Measurements from ENCODE around the gene SMAD4.

The SMAD4 gene

DNA sequence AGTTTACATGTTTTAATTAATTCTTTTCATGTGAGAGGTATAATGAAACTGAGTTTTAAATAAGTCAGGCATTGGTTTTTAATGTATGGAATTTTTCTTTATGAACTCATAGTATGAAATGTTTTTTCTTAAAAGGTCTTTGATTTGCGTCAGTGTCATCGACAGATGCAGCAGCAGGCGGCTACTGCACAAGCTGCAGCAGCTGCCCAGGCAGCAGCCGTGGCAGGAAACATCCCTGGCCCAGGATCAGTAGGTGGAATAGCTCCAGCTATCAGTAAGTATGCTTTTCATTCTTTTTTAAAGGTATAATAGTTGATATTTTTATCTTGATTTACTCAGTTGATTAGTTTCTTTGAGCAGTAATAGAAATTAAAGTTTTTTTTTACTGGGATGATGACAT is 46.5 kb downstream of the SMAD4 start:
- Histone ChIP-seq H4K5ac (ENCODE audit: low read length) (no peak overlapping the region), H3K18ac (ENCODE audit: low read length) (no peak overlapping the region), H3K36me3 (ENCODE audit: control insufficient read depth, insufficient read depth, low read length) (no peaks in the 10 kb centered on the region), H2BK5ac (ENCODE audit: low read length) (no peak overlapping the region), H3K79me2 (ENCODE audit: control insufficient read depth, insufficient read depth, low read length) (no peaks in the 10 kb centered on the region), H2AK5ac (ENCODE audit: low read length) (no peak overlapping the region), H3K4me3 (ENCODE audit: low read length) (no peak overlapping the region), H3K27me3 (ENCODE audit: insufficient read depth, low read length, poor library complexity) (no peaks in the 10 kb centered on the region), H3K27ac (ENCODE audit: low read depth, low read length) (no peak overlapping the region), H2BK15ac (replicated peaks; ENCODE audit: low read depth) (no peak overlapping the region), H3K79me1 (ENCODE audit: low read length) (no peaks in the 10 kb centered on the region), H3K4me1 (ENCODE audit: control insufficient read depth, low read depth, low read length) (no peaks in the 10 kb centered on the region), H3K4me2 (ENCODE audit: low read length) (no peak overlapping the region), H2BK120ac (ENCODE audit: low read depth, low read length) (no peak overlapping the region), H3K9ac (ENCODE audit: low read length) (no peak overlapping the region), H3K4ac (ENCODE audit: low read depth, low read length) (no peak overlapping the region), H4K8ac (ENCODE audit: low read depth, low read length) (no peak overlapping the region), H3K56ac (ENCODE audit: low read length) (no peak overlapping the region), H3K23ac (ENCODE audit: low read length) (no peak overlapping the region)
- WGBS (ENCODE audit: extremely low coverage, insufficient coverage, low lambda C conversion rate) = no CpG with 5 or more reads among the region's 4 CpGs
- no peak for DNase-seq

DNA sequence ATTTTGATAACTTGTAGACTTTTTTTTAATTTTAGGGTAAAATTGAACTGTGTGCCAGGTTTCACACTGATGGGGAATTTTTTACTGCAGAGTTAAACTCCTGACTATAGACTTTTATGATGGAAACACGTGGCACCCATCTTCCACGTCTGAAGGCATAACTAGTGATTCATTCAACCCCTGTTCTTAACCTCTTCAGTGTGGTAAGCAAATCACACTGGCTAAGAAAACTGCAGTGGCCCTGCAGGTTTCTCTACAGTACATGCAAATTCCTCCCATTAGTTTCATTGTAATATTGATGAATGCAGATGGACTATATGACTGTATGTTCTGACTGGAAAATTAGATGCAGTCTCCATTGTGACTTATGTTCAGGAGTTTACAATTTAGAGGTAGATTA is 47.2 kb downstream of the SMAD4 start:
- Histone ChIP-seq H4K8ac (ENCODE audit: low read depth, low read length) (no peak overlapping the region), H3K18ac (ENCODE audit: low read length) (no peak overlapping the region), H3K4me2 (ENCODE audit: low read length) (no peak overlapping the region), H2BK120ac (ENCODE audit: low read depth, low read length) (no peak overlapping the region), H2BK5ac (ENCODE audit: low read length) (no peak overlapping the region), H3K4me3 (ENCODE audit: low read length) (no peak overlapping the region), H3K27me3 (ENCODE audit: insufficient read depth, low read length, poor library complexity) (no peaks in the 10 kb centered on the region), H3K9ac (ENCODE audit: low read length) (no peak overlapping the region), H3K4me1 (ENCODE audit: control insufficient read depth, low read depth, low read length) (no peaks in the 10 kb centered on the region), H3K56ac (ENCODE audit: low read length) (no peak overlapping the region), H2AK5ac (ENCODE audit: low read length) (no peak overlapping the region), H3K23ac (ENCODE audit: low read length) (no peak overlapping the region), H3K79me2 (ENCODE audit: control insufficient read depth, insufficient read depth, low read length) (no peaks in the 10 kb centered on the region), H2BK15ac (replicated peaks; ENCODE audit: low read depth) (no peak overlapping the region), H3K36me3 (ENCODE audit: control insufficient read depth, insufficient read depth, low read length) (no peaks in the 10 kb centered on the region), H3K79me1 (ENCODE audit: low read length) (no peaks in the 10 kb centered on the region), H4K5ac (ENCODE audit: low read length) (no peak overlapping the region), H3K4ac (ENCODE audit: low read depth, low read length) (no peak overlapping the region), H3K27ac (ENCODE audit: low read depth, low read length) (no peak overlapping the region)
- no peak for DNase-seq
- no CpG with 5 or more reads among the region's 2 CpGs for WGBS (ENCODE audit: extremely low coverage, insufficient coverage, low lambda C conversion rate)

DNA sequence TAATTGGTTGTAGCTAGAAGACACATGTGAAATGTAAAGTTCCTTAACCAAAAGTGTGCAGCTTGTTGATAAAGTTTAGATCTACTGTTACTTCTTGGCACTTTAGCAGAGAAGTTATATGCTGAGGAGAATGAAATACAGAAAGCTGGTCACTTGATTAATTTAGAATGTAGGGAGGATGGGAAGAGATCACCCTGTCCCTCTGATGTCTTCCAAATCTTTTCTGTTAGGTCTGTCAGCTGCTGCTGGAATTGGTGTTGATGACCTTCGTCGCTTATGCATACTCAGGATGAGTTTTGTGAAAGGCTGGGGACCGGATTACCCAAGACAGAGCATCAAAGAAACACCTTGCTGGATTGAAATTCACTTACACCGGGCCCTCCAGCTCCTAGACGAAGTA is 48.0 kb downstream of the SMAD4 start:
- H3K79me1 ChIP-seq (ENCODE audit: low read length) = no peaks in the 10 kb centered on the region
- H3K79me2 ChIP-seq (ENCODE audit: control insufficient read depth, insufficient read depth, low read length) = no peaks in the 10 kb centered on the region
- no peak overlapping the region for H3K4me2 ChIP-seq (ENCODE audit: low read length)
- no peak overlapping the region for H2BK15ac ChIP-seq (replicated peaks; ENCODE audit: low read depth)
- no peak for DNase-seq
- no peak overlapping the region for H2BK120ac ChIP-seq (ENCODE audit: low read depth, low read length)
- H3K4me1 ChIP-seq (ENCODE audit: control insufficient read depth, low read depth, low read length) = no peaks in the 10 kb centered on the region
- H3K27me3 ChIP-seq (ENCODE audit: insufficient read depth, low read length, poor library complexity) = no peaks in the 10 kb centered on the region
- no peak overlapping the region for H4K5ac ChIP-seq (ENCODE audit: low read length)
- H3K9ac ChIP-seq (ENCODE audit: low read length) = no peak overlapping the region
- H2AK5ac ChIP-seq (ENCODE audit: low read length) = no peak overlapping the region
- H3K36me3 ChIP-seq (ENCODE audit: control insufficient read depth, insufficient read depth, low read length) = no peaks in the 10 kb centered on the region
- no peak overlapping the region for H3K4me3 ChIP-seq (ENCODE audit: low read length)
- no peak overlapping the region for H4K8ac ChIP-seq (ENCODE audit: low read depth, low read length)
- no CpG with 5 or more reads among the region's 5 CpGs for WGBS (ENCODE audit: extremely low coverage, insufficient coverage, low lambda C conversion rate)
- H2BK5ac ChIP-seq (ENCODE audit: low read length) = no peak overlapping the region
- no peak overlapping the region for H3K4ac ChIP-seq (ENCODE audit: low read depth, low read length)
- H3K56ac ChIP-seq (ENCODE audit: low read length) = no peak overlapping the region
- no peak overlapping the region for H3K23ac ChIP-seq (ENCODE audit: low read length)
- no peak overlapping the region for H3K18ac ChIP-seq (ENCODE audit: low read length)
- no peak overlapping the region for H3K27ac ChIP-seq (ENCODE audit: low read depth, low read length)

DNA sequence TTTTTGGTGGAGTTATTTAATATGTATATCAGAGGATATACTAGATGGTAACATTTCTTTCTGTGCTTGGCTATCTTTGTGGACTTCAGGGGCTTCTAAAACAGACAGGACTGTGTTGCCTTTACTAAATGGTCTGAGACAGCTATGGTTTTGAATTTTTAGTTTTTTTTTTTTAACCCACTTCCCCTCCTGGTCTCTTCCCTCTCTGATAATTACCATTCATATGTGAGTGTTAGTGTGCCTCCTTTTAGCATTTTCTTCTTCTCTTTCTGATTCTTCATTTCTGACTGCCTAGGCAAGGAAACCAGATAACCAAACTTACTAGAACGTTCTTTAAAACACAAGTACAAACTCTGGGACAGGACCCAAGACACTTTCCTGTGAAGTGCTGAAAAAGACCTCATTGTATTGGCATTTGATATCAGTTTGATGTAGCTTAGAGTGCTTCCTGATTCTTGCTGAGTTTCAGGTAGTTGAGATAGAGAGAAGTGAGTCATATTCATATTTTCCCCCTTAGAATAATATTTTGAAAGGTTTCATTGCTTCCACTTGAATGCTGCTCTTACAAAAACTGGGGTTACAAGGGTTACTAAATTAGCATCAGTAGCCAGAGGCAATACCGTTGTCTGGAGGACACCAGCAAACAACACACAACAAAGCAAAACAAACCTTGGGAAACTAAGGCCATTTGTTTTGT is 52.7 kb downstream of the SMAD4 start:
- Histone ChIP-seq H4K5ac (ENCODE audit: low read length) (no peak overlapping the region), H3K4me1 (ENCODE audit: control insufficient read depth, low read depth, low read length) (no peaks in the 10 kb centered on the region), H3K79me2 (ENCODE audit: control insufficient read depth, insufficient read depth, low read length) (no peaks in the 10 kb centered on the region), H3K27ac (ENCODE audit: low read depth, low read length) (no peak overlapping the region), H3K56ac (ENCODE audit: low read length) (no peak overlapping the region), H3K36me3 (ENCODE audit: control insufficient read depth, insufficient read depth, low read length) (no peaks in the 10 kb centered on the region), H3K4me2 (ENCODE audit: low read length) (no peak overlapping the region), H3K27me3 (ENCODE audit: insufficient read depth, low read length, poor library complexity) (no peaks in the 10 kb centered on the region), H2BK5ac (ENCODE audit: low read length) (no peak overlapping the region), H3K9ac (ENCODE audit: low read length) (no peak overlapping the region), H3K79me1 (ENCODE audit: low read length) (no peaks in the 10 kb centered on the region), H3K23ac (ENCODE audit: low read length) (no peak overlapping the region), H3K18ac (ENCODE audit: low read length) (no peak overlapping the region), H2BK15ac (replicated peaks; ENCODE audit: low read depth) (no peak overlapping the region), H2BK120ac (ENCODE audit: low read depth, low read length) (no peak overlapping the region), H3K4ac (ENCODE audit: low read depth, low read length) (no peak overlapping the region), H4K8ac (ENCODE audit: low read depth, low read length) (no peak overlapping the region), H2AK5ac (ENCODE audit: low read length) (no peak overlapping the region), H3K4me3 (ENCODE audit: low read length) (no peak overlapping the region)
- peak; percentile 27 for DNase-seq
- WGBS (ENCODE audit: extremely low coverage, insufficient coverage, low lambda C conversion rate) = no CpG with 5 or more reads among the region's 2 CpGs

DNA sequence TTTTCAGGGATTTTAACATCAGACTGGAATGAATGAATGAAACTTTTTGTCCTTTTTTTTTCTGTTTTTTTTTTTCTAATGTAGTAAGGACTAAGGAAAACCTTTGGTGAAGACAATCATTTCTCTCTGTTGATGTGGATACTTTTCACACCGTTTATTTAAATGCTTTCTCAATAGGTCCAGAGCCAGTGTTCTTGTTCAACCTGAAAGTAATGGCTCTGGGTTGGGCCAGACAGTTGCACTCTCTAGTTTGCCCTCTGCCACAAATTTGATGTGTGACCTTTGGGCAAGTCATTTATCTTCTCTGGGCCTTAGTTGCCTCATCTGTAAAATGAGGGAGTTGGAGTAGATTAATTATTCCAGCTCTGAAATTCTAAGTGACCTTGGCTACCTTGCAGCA is 53.4 kb downstream of the SMAD4 start:
- Histone ChIP-seq H3K4me1 (ENCODE audit: control insufficient read depth, low read depth, low read length) (no peaks in the 10 kb centered on the region), H2BK120ac (ENCODE audit: low read depth, low read length) (no peak overlapping the region), H3K4me2 (ENCODE audit: low read length) (no peak overlapping the region), H3K79me1 (ENCODE audit: low read length) (no peaks in the 10 kb centered on the region), H3K56ac (ENCODE audit: low read length) (no peak overlapping the region), H3K79me2 (ENCODE audit: control insufficient read depth, insufficient read depth, low read length) (no peaks in the 10 kb centered on the region), H3K18ac (ENCODE audit: low read length) (no peak overlapping the region), H2BK15ac (replicated peaks; ENCODE audit: low read depth) (no peak overlapping the region), H2BK5ac (ENCODE audit: low read length) (no peak overlapping the region), H2AK5ac (ENCODE audit: low read length) (no peak overlapping the region), H3K4me3 (ENCODE audit: low read length) (no peak overlapping the region), H3K27ac (ENCODE audit: low read depth, low read length) (no peak overlapping the region), H3K27me3 (ENCODE audit: insufficient read depth, low read length, poor library complexity) (no peaks in the 10 kb centered on the region), H3K9ac (ENCODE audit: low read length) (no peak overlapping the region), H3K23ac (ENCODE audit: low read length) (no peak overlapping the region), H4K5ac (ENCODE audit: low read length) (no peak overlapping the region), H4K8ac (ENCODE audit: low read depth, low read length) (no peak overlapping the region), H3K36me3 (ENCODE audit: control insufficient read depth, insufficient read depth, low read length) (no peaks in the 10 kb centered on the region), H3K4ac (ENCODE audit: low read depth, low read length) (no peak overlapping the region)
- no CpG with 5 or more reads among the region's 1 CpG for WGBS (ENCODE audit: extremely low coverage, insufficient coverage, low lambda C conversion rate)
- no peak for DNase-seq

DNA sequence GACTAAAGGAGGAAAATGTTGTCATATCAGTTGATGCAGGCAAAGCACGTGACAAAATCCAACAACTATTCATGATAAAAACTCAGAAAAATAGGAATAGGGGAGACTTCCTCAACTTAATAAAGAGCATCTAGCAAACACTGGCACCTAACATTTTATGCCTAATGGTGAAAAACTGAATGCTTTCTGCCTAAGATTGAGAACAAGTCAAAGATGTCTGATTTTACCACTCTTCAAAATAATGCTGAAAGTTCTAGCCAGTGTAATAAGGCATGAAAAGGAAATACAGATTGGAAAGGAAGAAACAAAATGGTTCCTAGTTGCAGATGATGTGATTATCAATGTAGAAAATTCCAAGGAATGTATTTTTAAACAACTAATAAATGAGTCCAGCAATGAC is 58.4 kb downstream of the SMAD4 start:
- Histone ChIP-seq H2BK5ac (ENCODE audit: low read length) (no peak overlapping the region), H3K36me3 (ENCODE audit: control insufficient read depth, insufficient read depth, low read length) (no peaks in the 10 kb centered on the region), H3K4ac (ENCODE audit: low read depth, low read length) (no peak overlapping the region), H3K27me3 (ENCODE audit: insufficient read depth, low read length, poor library complexity) (no peaks in the 10 kb centered on the region), H3K79me1 (ENCODE audit: low read length) (no peaks in the 10 kb centered on the region), H2BK120ac (ENCODE audit: low read depth, low read length) (no peak overlapping the region), H2AK5ac (ENCODE audit: low read length) (no peak overlapping the region), H3K4me3 (ENCODE audit: low read length) (no peak overlapping the region), H3K56ac (ENCODE audit: low read length) (no peak overlapping the region), H3K4me2 (ENCODE audit: low read length) (no peak overlapping the region), H3K23ac (ENCODE audit: low read length) (no peak overlapping the region), H3K9ac (ENCODE audit: low read length) (no peak overlapping the region), H4K8ac (ENCODE audit: low read depth, low read length) (no peak overlapping the region), H3K27ac (ENCODE audit: low read depth, low read length) (no peak overlapping the region), H3K18ac (ENCODE audit: low read length) (no peak overlapping the region), H4K5ac (ENCODE audit: low read length) (no peak overlapping the region), H2BK15ac (replicated peaks; ENCODE audit: low read depth) (no peak overlapping the region), H3K4me1 (ENCODE audit: control insufficient read depth, low read depth, low read length) (no peaks in the 10 kb centered on the region), H3K79me2 (ENCODE audit: control insufficient read depth, insufficient read depth, low read length) (no peaks in the 10 kb centered on the region)
- WGBS (ENCODE audit: extremely low coverage, insufficient coverage, low lambda C conversion rate) = no CpG with 5 or more reads among the region's 1 CpG
- no peak for DNase-seq

Measured in mesendoderm (in vitro differentiated cells).